Trophoblast cell (in vitro differentiated cells and primary cell): Measurements from ENCODE around the gene ACBD6.

Experiments used
- DNase-seq, 2 donors: peaks; one replicate each; pipeline ENCODE4 v3.0.0-alpha.2; 2016
- H2AFZ ChIP-seq: 2 replicates; pipeline ENCODE4 v1.6.1; 2013; ENCODE audit warnings: low read length, moderate library complexity, mild to moderate bottlenecking; ENCODE audit not compliant: insufficient read depth, poor library complexity
- H2AK5ac ChIP-seq: 2 replicates; pipeline ENCODE4 v1.6.1; 2013; ENCODE audit warnings: mild to moderate bottlenecking, low read length
- H2BK120ac ChIP-seq: 2 replicates; pipeline ENCODE4 v1.6.1; 2013; ENCODE audit warnings: low read length, mild to moderate bottlenecking, moderate library complexity; ENCODE audit not compliant: insufficient read depth, poor library complexity
- H2BK12ac ChIP-seq: 2 replicates; pipeline ENCODE4 v1.6.1; 2013; ENCODE audit warnings: mild to moderate bottlenecking, low read length, moderate library complexity
- H2BK5ac ChIP-seq: 2 replicates; pipeline ENCODE4 v1.6.1; 2013; ENCODE audit warnings: low read length, low read depth, moderate library complexity, mild to moderate bottlenecking; ENCODE audit not compliant: poor library complexity
- H3K14ac ChIP-seq: 2 replicates; pipeline ENCODE4 v1.6.1; 2013; ENCODE audit warnings: mild to moderate bottlenecking, low read length
- H3K18ac ChIP-seq: 2 replicates; pipeline ENCODE4 v1.6.1; 2013; ENCODE audit warnings: mild to moderate bottlenecking, low read length
- H3K23ac ChIP-seq: 2 replicates; pipeline ENCODE4 v1.6.1; 2013; ENCODE audit warnings: low read length
- H3K27ac ChIP-seq: 2 replicates; pipeline ENCODE4 v1.5.1; 2013; ENCODE audit warnings: low read depth, mild to moderate bottlenecking, inconsistent platforms, low read length, moderate library complexity
- H3K27me3 ChIP-seq: 2 replicates; pipeline ENCODE4 v1.6.1; 2013; ENCODE audit warnings: inconsistent platforms, mild to moderate bottlenecking, low read length, moderate library complexity; ENCODE audit not compliant: insufficient read depth
- H3K36me3 ChIP-seq, 2 experiments: 1 replicate in 1 of 2; 2 replicates in 1 of 2; pipeline ENCODE4 v1.6.1; 2013; ENCODE audit warnings: low read length in 2 of 2, mild to moderate bottlenecking in 2 of 2, moderate library complexity in 1 of 2; ENCODE audit not compliant: insufficient read depth in 2 of 2, control insufficient read depth in 1 of 2
- H3K4ac ChIP-seq: 2 replicates; pipeline ENCODE4 v1.6.1; 2013; ENCODE audit warnings: low read depth, mild to moderate bottlenecking, low read length, moderate library complexity
- H3K4me1 ChIP-seq, 2 experiments: 1 replicate in 1 of 2; 2 replicates in 1 of 2; pipeline ENCODE4 v1.6.1; 2013; ENCODE audit warnings: low read length in 2 of 2, mild to moderate bottlenecking in 2 of 2, moderate library complexity in 1 of 2; ENCODE audit not compliant: insufficient read depth in 2 of 2, control insufficient read depth in 1 of 2
- H3K4me2 ChIP-seq: 2 replicates; pipeline ENCODE4 v1.6.1; 2013; ENCODE audit warnings: inconsistent platforms, mild to moderate bottlenecking, low read length, moderate library complexity
- H3K4me3 ChIP-seq: 2 replicates; pipeline ENCODE4 v1.5.1; 2013; ENCODE audit warnings: mild to moderate bottlenecking, low read depth, low read length, inconsistent platforms
- H3K79me1 ChIP-seq: one replicate; pipeline ENCODE4 v1.6.1; 2013; ENCODE audit warnings: low read length
- H3K79me2 ChIP-seq: 2 replicates; pipeline ENCODE4 v1.6.1; 2013; ENCODE audit warnings: low read length, mild to moderate bottlenecking; ENCODE audit not compliant: control insufficient read depth, insufficient read depth, poor library complexity
- H3K9ac ChIP-seq: 2 replicates; pipeline ENCODE4 v1.6.1; 2013; ENCODE audit warnings: mild to moderate bottlenecking, low read length
- H3K9me3 ChIP-seq: 2 replicates; pipeline ENCODE4 v1.6.1; 2013; ENCODE audit warnings: low read depth, mild to moderate bottlenecking, control low read depth, inconsistent platforms, low read length; ENCODE audit not compliant: insufficient read depth
- H4K12ac ChIP-seq: 2 replicates; pipeline ENCODE4 v1.6.1; 2013; ENCODE audit warnings: low read depth, mild to moderate bottlenecking, low read length, moderate library complexity
- H4K8ac ChIP-seq: 2 replicates; pipeline ENCODE4 v1.6.1; 2013; ENCODE audit warnings: low read depth, mild to moderate bottlenecking, low read length, moderate library complexity
- H4K91ac ChIP-seq: one replicate; pipeline ENCODE4 v1.6.1; 2013; ENCODE audit warnings: low read depth, mild to moderate bottlenecking, low read length, moderate library complexity
- WGBS: extraction: QIAGEN DNeasy Blood & Tissue Kit; methylation state at CpG from one replicate; pipeline ENCODE4 v1.1.7; 2013; ENCODE audit warnings: missing lambda C conversion rate; ENCODE audit not compliant: insufficient read length, insufficient coverage; ENCODE audit errors: extremely low coverage; 5-methylcytosine and 5-hydroxymethylcytosine counted together

The ACBD6 gene

DNA sequence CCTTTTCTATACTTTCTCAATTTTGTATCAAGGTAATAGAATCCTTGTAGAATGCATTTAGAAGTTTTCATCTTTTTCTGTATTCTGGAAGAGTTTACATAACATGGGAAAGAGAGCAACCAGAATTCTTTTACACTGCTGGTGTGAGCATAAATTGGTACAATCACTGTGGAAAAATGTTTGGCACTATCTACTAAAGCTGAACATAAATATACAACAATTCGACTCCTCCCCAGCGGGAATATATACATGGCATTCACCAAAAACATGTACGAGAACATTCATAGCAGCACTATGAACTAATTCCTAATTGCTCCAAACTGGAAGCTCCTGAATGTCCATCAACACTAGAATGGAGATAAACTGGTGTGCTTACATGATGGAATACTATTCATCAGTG, 1.8 kb upstream of the ACBD6 start:
- H3K23ac ChIP-seq: no peak overlapping the region
- H3K4me2 ChIP-seq: no peak overlapping the region
- H3K18ac ChIP-seq: no peak overlapping the region
- H4K91ac ChIP-seq: no peak overlapping the region
- peaks cover 7% of the 10 kb centered on the region for H3K9me3 ChIP-seq
- H3K36me3 ChIP-seq: no peaks in the 10 kb centered on the region
- no peak overlapping the region for H4K8ac ChIP-seq
- peaks cover 2 to 3% of the 10 kb centered on the region in 2 experiments for H3K4me1 ChIP-seq
- H2AFZ ChIP-seq: no peak overlapping the region
- H3K14ac ChIP-seq: no peak overlapping the region
- H2AK5ac ChIP-seq: no peak overlapping the region
- no CpG with 5 or more reads among the region's 3 CpGs for WGBS
- no peak overlapping the region for H3K9ac ChIP-seq
- H3K27me3 ChIP-seq: no peaks in the 10 kb centered on the region
- peaks cover 11% of the 10 kb centered on the region for H3K79me1 ChIP-seq
- H3K4ac ChIP-seq: no peak overlapping the region
- no peak overlapping the region for H4K12ac ChIP-seq
- H3K27ac ChIP-seq: no peak overlapping the region
- no peak overlapping the region for H2BK12ac ChIP-seq
- no peak overlapping the region for H3K4me3 ChIP-seq
- H2BK5ac ChIP-seq: no peak overlapping the region
- peak in 1 of 2 donors; percentile 54 for DNase-seq
- H2BK120ac ChIP-seq: no peak overlapping the region
- H3K79me2 ChIP-seq: peaks cover 9% of the 10 kb centered on the region

DNA sequence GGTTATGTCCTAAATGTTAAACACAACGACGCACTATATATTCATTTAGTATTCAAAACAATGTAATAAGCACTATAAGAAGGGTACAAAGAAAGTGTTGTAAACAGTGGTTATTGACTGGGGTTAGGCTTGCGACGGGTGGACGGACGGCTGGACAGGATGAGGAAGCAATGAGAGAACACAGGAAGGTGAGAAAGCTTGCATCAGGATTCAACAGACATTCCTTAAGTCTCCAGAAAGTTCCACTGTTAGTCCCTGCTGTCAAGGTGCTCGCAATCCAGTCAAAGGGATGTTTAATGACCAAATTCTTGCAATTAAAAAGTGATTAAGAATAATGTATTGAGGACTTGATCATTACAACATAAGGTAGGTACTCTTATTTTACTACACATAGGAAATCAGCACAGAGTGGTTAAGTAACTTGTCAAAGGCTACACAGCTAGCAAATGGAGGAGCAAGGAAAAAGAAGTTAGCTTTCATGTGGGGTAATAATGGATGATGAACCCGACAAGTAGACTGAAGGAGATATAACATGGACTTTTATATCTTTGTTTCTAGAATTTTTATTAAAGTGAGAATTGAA, 994 bp upstream of the ACBD6 start:
- no peak overlapping the region for H4K91ac ChIP-seq
- peaks cover 9% of the 10 kb centered on the region for H3K79me2 ChIP-seq
- no peak overlapping the region for H2AK5ac ChIP-seq
- no peak overlapping the region for H3K27ac ChIP-seq
- WGBS: no CpG with 5 or more reads among the region's 8 CpGs
- H3K27me3 ChIP-seq: no peaks in the 10 kb centered on the region
- peaks cover 0 to 3% of the 10 kb centered on the region in 2 experiments for H3K36me3 ChIP-seq
- H4K12ac ChIP-seq: peak overlapping the region; percentile 77
- H3K79me1 ChIP-seq: peaks cover 11% of the 10 kb centered on the region
- no peak overlapping the region for H3K23ac ChIP-seq
- H4K8ac ChIP-seq: peak overlapping the region; percentile 69
- H3K14ac ChIP-seq: no peak overlapping the region
- H3K4me2 ChIP-seq: peak overlapping the region; percentile 81
- H2AFZ ChIP-seq: no peak overlapping the region
- no peak overlapping the region for H2BK120ac ChIP-seq
- peaks cover under 1% of the 10 kb centered on the region for H3K9me3 ChIP-seq
- no peak overlapping the region for H3K9ac ChIP-seq
- H3K4me3 ChIP-seq: no peak overlapping the region
- no peak overlapping the region for H3K18ac ChIP-seq
- no peak overlapping the region for H2BK12ac ChIP-seq
- DNase-seq: peak in 1 of 2 donors; percentile 16
- H2BK5ac ChIP-seq: no peak overlapping the region
- no peak overlapping the region for H3K4ac ChIP-seq
- peaks cover 2 to 3% of the 10 kb centered on the region in 2 experiments for H3K4me1 ChIP-seq

DNA sequence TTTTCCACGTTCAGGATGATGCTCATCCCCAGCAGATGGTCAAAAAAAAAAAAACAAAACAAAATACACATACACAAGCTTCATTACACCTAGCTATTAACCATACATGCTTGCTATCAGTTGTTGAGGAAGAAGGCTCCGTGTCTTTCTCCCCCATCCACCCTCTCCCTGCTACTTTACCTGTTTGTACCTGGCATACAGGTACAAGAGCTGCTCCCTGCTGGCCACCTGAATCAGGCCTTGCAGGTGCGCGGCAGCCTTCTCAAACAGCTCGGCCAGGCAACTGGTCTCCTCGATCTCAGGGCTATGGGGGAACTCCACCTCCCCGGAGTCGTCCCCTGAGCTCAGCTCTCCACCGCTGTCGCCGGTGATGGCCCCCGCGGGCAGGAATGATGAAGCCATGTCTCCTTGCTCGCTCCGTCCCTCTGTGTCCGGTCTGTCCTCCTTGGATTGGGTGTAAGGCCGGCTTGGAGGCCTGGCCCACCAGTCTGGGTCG, 464 bp downstream of the ACBD6 start:
- Histone ChIP-seq H3K27me3 (no peaks in the 10 kb centered on the region), H4K91ac (peak overlapping the region; percentile 40), H3K4me3 (peak overlapping the region; percentile 79), H2BK120ac (peak overlapping the region; percentile 13), H3K36me3 (peaks cover 0 to 3% of the 10 kb centered on the region in 2 experiments), H3K4me2 (peak overlapping the region; percentile 81), H2BK12ac (no peak overlapping the region), H3K4ac (peak overlapping the region; percentile 0), H3K23ac (no peak overlapping the region), H3K27ac (peak overlapping the region; percentile 62), H4K12ac (peak overlapping the region; percentile 26), H3K9me3 (no peaks in the 10 kb centered on the region), H3K79me1 (peaks cover 11% of the 10 kb centered on the region), H3K18ac (peak overlapping the region; percentile 21), H3K4me1 (peaks cover 2 to 3% of the 10 kb centered on the region in 2 experiments), H2BK5ac (peak overlapping the region; percentile 28), H2AK5ac (no peak overlapping the region), H3K14ac (peak overlapping the region; percentile 38), H3K9ac (peak overlapping the region; percentile 75), H3K79me2 (peaks cover 9% of the 10 kb centered on the region), H4K8ac (peak overlapping the region; percentile 42), H2AFZ (peak overlapping the region; percentile 21)
- DNase-seq: peak; percentile 77 to 81
- no CpG with 5 or more reads among the region's 18 CpGs for WGBS

DNA sequence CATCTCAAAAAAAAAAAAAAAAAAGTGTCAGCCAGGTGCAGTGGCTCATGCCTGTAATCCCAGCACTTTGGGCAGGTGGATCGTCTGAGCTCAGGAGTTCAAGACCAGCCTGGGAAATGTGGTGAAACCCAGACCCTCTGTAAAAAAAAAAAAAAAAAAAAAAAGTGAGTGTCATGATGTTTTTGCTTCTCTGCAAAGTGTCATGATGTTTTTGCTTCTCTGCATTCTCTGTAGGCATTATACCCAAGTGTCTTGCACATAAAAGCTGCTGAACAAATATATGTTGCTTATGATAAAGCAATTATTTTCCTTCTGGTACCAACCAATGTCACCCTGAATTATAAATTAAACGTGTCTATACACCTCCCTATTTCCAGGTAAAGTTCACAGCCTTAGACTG, 1.7 kb downstream of the ACBD6 start:
- Histone ChIP-seq H3K4ac (no peak overlapping the region), H3K79me1 (peaks cover 11% of the 10 kb centered on the region), H3K27ac (no peak overlapping the region), H4K12ac (no peak overlapping the region), H3K4me1 (peaks cover 2 to 3% of the 10 kb centered on the region in 2 experiments), H3K4me2 (no peak overlapping the region), H3K9me3 (no peaks in the 10 kb centered on the region), H2BK5ac (no peak overlapping the region), H3K79me2 (peaks cover 9% of the 10 kb centered on the region), H3K36me3 (peaks cover 0 to 3% of the 10 kb centered on the region in 2 experiments), H3K23ac (no peak overlapping the region), H2BK12ac (no peak overlapping the region), H3K4me3 (no peak overlapping the region), H3K9ac (no peak overlapping the region), H4K91ac (no peak overlapping the region), H3K27me3 (no peaks in the 10 kb centered on the region), H2BK120ac (no peak overlapping the region), H2AFZ (no peak overlapping the region), H4K8ac (no peak overlapping the region), H3K18ac (no peak overlapping the region), H3K14ac (no peak overlapping the region), H2AK5ac (no peak overlapping the region)
- no peak for DNase-seq
- no CpG with 5 or more reads among the region's 2 CpGs for WGBS
